Bronchus fibroblast of lung (primary cell): ENCODE measurements around the gene TMEM45A. TPM values are rescaled to one million over a fixed set of nuclear protein-coding genes. Genes with fewer than 3 reads are reported as not detected.

Experiments
- total RNA-seq: library from RNA; depleted of rRNA; stranded (reverse); fragments of >200 nt; gene quantifications from 2 replicates; pipeline ENCODE4 v1.2.3, GENCODE V29; 2015

TMEM45A gene
- 10.6 and 13.2 TPM in 2 replicates for total RNA-seq

GRCh38 chr3:100492059-100493006 is at the start of gene TMEM45A:
Gene TMEM45A, plus strand, starts transcription at chr3:100492619. Its CDS starts 62,593 bp downstream, at chr3:100555212.

GRCh38 chr3:100609305-100609704 is 116.9 kb downstream of the TMEM45A start, which contains the start of gene ADGRG7:
Gene ADGRG7, plus strand, starts transcription at chr3:100609601. Its CDS starts 256 bp downstream, at chr3:100609857.

Other genes with a start within 250 kb of the TMEM45A start
- 34.8 and 46.6 TPM in 2 replicates for gene TBC1D23, start 231.6 kb upstream of the TMEM45A start, total RNA-seq
- gene NIT2, start 157.9 kb upstream of the TMEM45A start, total RNA-seq, result 14.4 and 15.8 TPM in 2 replicates
- gene TOMM70, start 91.5 kb upstream of the TMEM45A start, total RNA-seq, result 34.6 and 45.2 TPM in 2 replicates
- gene LNP1, start 91.1 kb upstream of the TMEM45A start, total RNA-seq, result 3.0 and 3.2 TPM in 2 replicates
- not detected in 2 replicates for gene ADGRG7, start 117.0 kb downstream of the TMEM45A start, total RNA-seq
- gene TFG, start 216.9 kb downstream of the TMEM45A start, total RNA-seq, result 127 and 135 TPM in 2 replicates